ENCODE measurements around the gene ATR. TPM values are rescaled to one million over a fixed set of nuclear protein-coding genes. Genes with fewer than 3 reads are reported as not detected.

ATR gene
- total and polyA plus RNA-seq, 2 of the 4 experiments (the other 2 are of a cell fraction): 9.5 to 28.0 TPM

DNA sequence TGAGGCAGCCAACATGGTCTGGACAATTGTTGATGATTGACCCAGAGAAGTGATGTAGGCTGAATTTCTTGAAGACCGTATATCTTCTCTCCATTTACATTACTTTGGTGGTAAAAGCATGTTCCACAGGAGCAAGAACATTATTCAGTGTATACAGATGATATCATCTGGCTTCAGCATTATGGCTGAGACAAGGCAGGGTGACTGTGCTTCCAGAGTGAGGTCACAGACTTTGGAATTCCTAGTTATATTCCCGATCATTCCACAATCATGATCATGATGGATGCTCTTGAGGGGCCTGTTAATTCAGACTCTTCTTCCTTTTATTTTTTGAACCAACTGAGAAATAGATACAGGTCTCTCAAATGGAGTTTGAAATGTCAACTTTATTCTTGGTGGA is 36.6 kb upstream of the ATR start:
- no peak overlapping the region for H3K14ac ChIP-seq (replicated peaks; ENCODE audit: low read depth, low read length)
- DNase-seq (no peak), ATAC-seq (ENCODE audit: low read depth) (no peak)
- no peak overlapping the region for H2BK15ac ChIP-seq (ENCODE audit: low read depth, low read length)
- ChIA-PET CTCF (interaction anchor here (0.6 kb wide), 1 partner anchor 11 kb away, joined by 3 read pairs; no protein-coding TSS in a partner anchor), POLR2A (ENCODE audit: unreplicated experiment) (no interaction called here)
- dilution Hi-C loops (cut with HindIII; ENCODE audit: low sequenced_read_pairs, unreplicated experiment) (no loop called here), in situ Hi-C loops (cut with MboI; ENCODE audit: low sequenced_read_pairs) (no loop called here), intact Hi-C loops (cut with micrococcal nuclease) (no loop called here)
- no peak overlapping the region for H3K4me2 ChIP-seq (ENCODE audit: low read depth, low read length)
- no peaks in the 10 kb centered on the region for H3K79me1 ChIP-seq (ENCODE audit: low read depth in 1 of 2, low read length in 2 of 2)
- no peak overlapping the region for H3K18ac ChIP-seq (ENCODE audit: low read depth, low read length)
- H4K8ac ChIP-seq (ENCODE audit: low read depth in 2 of 2, low read length in 2 of 2): no peak overlapping the region
- BruUV-seq (replicated peaks): no TSS peak
- no CpG with 5 or more reads among the region's 2 CpGs for WGBS, 2 experiments (ENCODE audit: extremely low coverage in 2 of 2, insufficient read length in 1 of 2)
- H3K23ac ChIP-seq (ENCODE audit: low read depth, low read length): no peak overlapping the region
- H4K5ac ChIP-seq (ENCODE audit: low read depth, low read length): no peak overlapping the region
- H3K9ac ChIP-seq (ENCODE audit: low read depth, low read length): no peak overlapping the region
- H4K20me1 ChIP-seq (ENCODE audit: insufficient read depth, low read length): no peaks in the 10 kb centered on the region
- H3K4ac ChIP-seq (ENCODE audit: low read depth, low read length): no peak overlapping the region
- no peak overlapping the region for H3K56ac ChIP-seq (ENCODE audit: extremely low read depth, insufficient read depth, low read length)
- no peak overlapping the region for H2AK9ac ChIP-seq (replicated peaks; ENCODE audit: low read depth, low read length, poor library complexity)
- no peak overlapping the region for H2BK20ac ChIP-seq (ENCODE audit: low read depth, low read length)
- no peak overlapping the region for H2AK5ac ChIP-seq (ENCODE audit: low read depth, low read length)
- TF ChIP-seq CEBPB (IDR thresholded peaks at IDR 0.05; ENCODE audit: low read depth, low read length) (no peak), NFE2L2 (IDR thresholded peaks at IDR 0.05; ENCODE audit: low read depth, low read length) (no peak)
- H3K27ac ChIP-seq (ENCODE audit: insufficient read depth, low read length): no peak overlapping the region
- no peaks in the 10 kb centered on the region for H3K9me3 ChIP-seq (ENCODE audit: control insufficient read depth, insufficient read depth, low read length)
- no peak overlapping the region for H2BK120ac ChIP-seq (ENCODE audit: low read depth, low read length)
- no peaks in the 10 kb centered on the region for H3K36me3 ChIP-seq (ENCODE audit: control insufficient read depth, insufficient read depth, low read length)
- H2AFZ ChIP-seq (replicated peaks; ENCODE audit: low read length, poor library complexity): no peak overlapping the region
- no peak overlapping the region for H3K4me3 ChIP-seq (ENCODE audit: insufficient read depth, low read depth, low read length)
- no peak overlapping the region for H2BK5ac ChIP-seq (ENCODE audit: low read depth, low read length, poor library complexity, severe bottlenecking)
- H3K4me1 ChIP-seq (ENCODE audit: control insufficient read depth, insufficient read depth, low read length): no peaks in the 10 kb centered on the region
- H3K9me1 ChIP-seq (ENCODE audit: insufficient read depth, low read length): no peaks in the 10 kb centered on the region
- H3K27me3 ChIP-seq (ENCODE audit: control insufficient read depth, insufficient read depth, low read length): no peaks in the 10 kb centered on the region; the same call in 1 of the 2 replicates
- no peak overlapping the region for H4K91ac ChIP-seq (ENCODE audit: insufficient read depth, low read depth, low read length)
